PC-9 (cell line): ENCODE data around the gene MADCAM1. TPM values are rescaled to one million over a fixed set of nuclear protein-coding genes. Genes with fewer than 3 reads are reported as not detected.
A peak's percentile ranks its signal among the peaks of the same experiment; 100 is the strongest.

ENCODE experiments used
- BruUV-seq: library from RNA; stranded (reverse); fragments of 400-500 nt; replicated peaks from 2 replicates; lab custom pipeline; 2021; lab: Mats Ljungman, UMichigan
- CTCF ChIA-PET: fragments of 300-600 bp; sonication (Branson Sonifier 250); formaldehyde crosslinking; loops from one replicate; lab custom pipeline; 2022; ENCODE audit warnings: antibody characterized with exemption; lab: Charles Lee
- POLR2A ChIA-PET: fragments of 300-600 bp; sonication (Branson Sonifier 250); formaldehyde crosslinking; loops from one replicate; lab custom pipeline; 2022; ENCODE audit warnings: antibody characterized with exemption; ENCODE audit not compliant: unreplicated experiment; lab: Charles Lee
- DNase-seq, 2 experiments: peaks; one replicate each; pipeline versions ENCODE4 v3.0.0 to v3.0.0-alpha.2; 2015 to 2022; ENCODE audit warnings: mixed read lengths in 1 of 2
- H2AFZ ChIP-seq: fragments of 200-600 bp; sonication (generic); 2 replicates; pipeline ENCODE4 v1.8.1; 2017; ENCODE audit warnings: antibody characterized with exemption
- H3F3A ChIP-seq: fragments of 200-600 bp; sonication (generic); 2 replicates; pipeline ENCODE4 v1.8.1; 2017; ENCODE audit warnings: antibody characterized with exemption, mild to moderate bottlenecking, low read depth; ENCODE audit not compliant: insufficient read depth
- H3K27ac ChIP-seq: fragments of 200-600 bp; sonication (generic); 2 replicates; pipeline ENCODE4 v1.6.1; 2016; ENCODE audit warnings: mixed run types
- H3K27me3 ChIP-seq: fragments of 200-600 bp; sonication (generic); 2 replicates; pipeline ENCODE4 v1.6.1; 2016; ENCODE audit warnings: low read depth, mixed run types; ENCODE audit not compliant: insufficient read depth
- H3K36me3 ChIP-seq: fragments of 200-600 bp; sonication (generic); 2 replicates; pipeline ENCODE4 v1.6.1; 2016; ENCODE audit warnings: low read depth, mixed run types
- H3K4me1 ChIP-seq: fragments of 200-600 bp; sonication (generic); replicated peaks from 2 replicates; pipeline ENCODE4 v1.6.1; 2016; ENCODE audit warnings: mixed run types; ENCODE audit not compliant: insufficient read depth
- H3K4me2 ChIP-seq: fragments of 200-600 bp; sonication (generic); 2 replicates; pipeline ENCODE4 v1.6.1; 2017; ENCODE audit warnings: mixed run types
- H3K4me3 ChIP-seq: fragments of 200-600 bp; sonication (generic); 2 replicates; pipeline ENCODE4 v1.6.1; 2016; ENCODE audit warnings: mixed run types
- H3K79me2 ChIP-seq: fragments of 200-600 bp; sonication (generic); 2 replicates; pipeline ENCODE4 v1.6.1; 2017; ENCODE audit warnings: low read depth, mixed run types
- H3K9me2 ChIP-seq: fragments of 200-600 bp; sonication (generic); 2 replicates; pipeline ENCODE4 v1.8.1; 2017; ENCODE audit warnings: mild to moderate bottlenecking; ENCODE audit not compliant: insufficient read depth
- H3K9me3 ChIP-seq: fragments of 200-600 bp; sonication (generic); 2 replicates; pipeline ENCODE4 v1.8.1; 2016; ENCODE audit warnings: low read depth; ENCODE audit not compliant: insufficient read depth
- H4K20me1 ChIP-seq: fragments of 200-600 bp; sonication (generic); 2 replicates; pipeline ENCODE4 v1.8.1; 2017; ENCODE audit not compliant: insufficient read depth
- EZH2 ChIP-seq: fragments of 200-600 bp; sonication (generic); IDR thresholded peaks from 2 replicates; pipeline ENCODE4 v1.8.0; 2017; ENCODE audit warnings: antibody characterized with exemption, low read depth
- intact Hi-C: fragments of 100-400 bp; cut with micrococcal nuclease; formaldehyde crosslinking; loops from one replicate; pipeline ENCODE4 v1.10.0; 2022; ENCODE audit not compliant: unreplicated experiment
- total RNA-seq: library from RNA; stranded (reverse); gene quantifications from 2 replicates; pipeline ENCODE4 v1.2.3, GENCODE V29; 2021
- TF ChIP-seq, protein P1 (sequence below): fragments of 200-600 bp; sonication (generic); conservative IDR thresholded peaks from 2 replicates; pipeline ENCODE4 v1.6.1; 2017; ENCODE audit warnings: mixed run types, antibody characterized with exemption, mild to moderate bottlenecking, moderate library complexity

The MADCAM1 gene
- total RNA-seq, 1 experiment from 2014 or later, result 1.1 TPM

- ChIA-PET POLR2A (interaction anchor here (0.7 kb wide), 1 partner anchor 162 kb away, joined by 3 read pairs; no protein-coding TSS in a partner anchor), CTCF (interaction anchor here (1.3 kb wide), 1 partner anchor 69 kb away, joined by 4 read pairs; no protein-coding TSS in a partner anchor)
- no peaks in the 10 kb centered on the region for H3K27me3 ChIP-seq
- H3F3A ChIP-seq, result peaks cover 11% of the 10 kb centered on the region; the same call in 1 of the 2 replicates
- peaks cover 6% of the 10 kb centered on the region for H3K79me2 ChIP-seq
- no peaks in the 10 kb centered on the region for H3K9me2 ChIP-seq
- BruUV-seq, result no TSS peak
- H3K36me3 ChIP-seq, result no peaks in the 10 kb centered on the region
- no peaks in the 10 kb centered on the region for H4K20me1 ChIP-seq
- H2AFZ ChIP-seq, result peak within 1 kb of the TSS; percentile 92
- 0 out of 2 replicates have a peak, but pooled peaks cover 6% of the 10 kb centered on the region for H3K4me1 ChIP-seq
- intact Hi-C loops, result loop anchor here (1.0 to 2.0 kb wide), 3 partner anchors 19 to 217 kb away; partner anchors contain the start of genes CDC34 and PLPP2
- peak within 1 kb of the TSS; percentile 97 for H3K4me3 ChIP-seq
- TF ChIP-seq EZH2, result no peak
- TF ChIP-seq, protein P1, sequence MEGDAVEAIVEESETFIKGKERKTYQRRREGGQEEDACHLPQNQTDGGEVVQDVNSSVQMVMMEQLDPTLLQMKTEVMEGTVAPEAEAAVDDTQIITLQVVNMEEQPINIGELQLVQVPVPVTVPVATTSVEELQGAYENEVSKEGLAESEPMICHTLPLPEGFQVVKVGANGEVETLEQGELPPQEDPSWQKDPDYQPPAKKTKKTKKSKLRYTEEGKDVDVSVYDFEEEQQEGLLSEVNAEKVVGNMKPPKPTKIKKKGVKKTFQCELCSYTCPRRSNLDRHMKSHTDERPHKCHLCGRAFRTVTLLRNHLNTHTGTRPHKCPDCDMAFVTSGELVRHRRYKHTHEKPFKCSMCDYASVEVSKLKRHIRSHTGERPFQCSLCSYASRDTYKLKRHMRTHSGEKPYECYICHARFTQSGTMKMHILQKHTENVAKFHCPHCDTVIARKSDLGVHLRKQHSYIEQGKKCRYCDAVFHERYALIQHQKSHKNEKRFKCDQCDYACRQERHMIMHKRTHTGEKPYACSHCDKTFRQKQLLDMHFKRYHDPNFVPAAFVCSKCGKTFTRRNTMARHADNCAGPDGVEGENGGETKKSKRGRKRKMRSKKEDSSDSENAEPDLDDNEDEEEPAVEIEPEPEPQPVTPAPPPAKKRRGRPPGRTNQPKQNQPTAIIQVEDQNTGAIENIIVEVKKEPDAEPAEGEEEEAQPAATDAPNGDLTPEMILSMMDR, result no peak
- peak within 1 kb of the TSS; percentile 86 for H3K27ac ChIP-seq
- no peaks in the 10 kb centered on the region for H3K9me3 ChIP-seq
- peak; percentile 58 to 78 for DNase-seq
- peak within 1 kb of the TSS; percentile 95 for H3K4me2 ChIP-seq
Measured at GRCh38 chr19:507286-508203, 11.3 kb downstream of the MADCAM1 start, which contains the start of gene TPGS1. TPGS1 (plus strand) TSS chr19:507497; CDS start chr19:507507, 10 bp downstream.

GRCh38 chr19:508204-509150 lies 12.2 kb downstream of the MADCAM1 start:
- Histone ChIP-seq H3K79me2 (peaks cover 6% of the 10 kb centered on the region), H3K4me3 (peak overlapping the region; percentile 97), H3K4me2 (peak overlapping the region; percentile 95), H3F3A (peaks cover 6% of the 10 kb centered on the region; the same call in 1 of the 2 replicates), H2AFZ (0 out of 2 replicates have a peak overlapping the region, but pooled peaks have one; percentile 92), H3K4me1 (0 out of 2 replicates have a peak, but pooled peaks cover 6% of the 10 kb centered on the region), H3K9me3 (no peaks in the 10 kb centered on the region), H3K9me2 (no peaks in the 10 kb centered on the region), H4K20me1 (no peaks in the 10 kb centered on the region), H3K36me3 (no peaks in the 10 kb centered on the region), H3K27ac (no peak overlapping the region), H3K27me3 (no peaks in the 10 kb centered on the region)
- BruUV-seq, result no TSS peak
- no peak for DNase-seq
- intact Hi-C loops, result no loop called here
- CTCF ChIA-PET, result no interaction called here
- POLR2A ChIA-PET, result interaction anchor here (0.7 kb wide), 1 partner anchor 161 kb away, joined by 3 read pairs; no protein-coding TSS in a partner anchor
- TF ChIP-seq, protein P1, result no peak
- no peak for TF ChIP-seq EZH2
